ENCODE measurements around the gene TMBIM6.

- TF ChIP-seq POLR2A (conservative IDR thresholded peaks at IDR 0.05) (no peak), NFIX (CRISPR knock-in tag; IDR thresholded peaks at IDR 0.05; ENCODE audit: low read depth) (no peak), JUNB (CRISPR knock-in tag; conservative IDR thresholded peaks at IDR 0.05) (no peak), POLR2AphosphoS5 (IDR thresholded peaks at IDR 0.05; ENCODE audit: control insufficient read depth, insufficient read depth, low read depth, low read length) (no peak), STAG1 (CRISPR knock-in tag; IDR thresholded peaks at IDR 0.05; ENCODE audit: borderline replicate concordance) (no peak), GATAD2B (IDR thresholded peaks at IDR 0.05; ENCODE audit: borderline replicate concordance) (no peak), ZNF143 (CRISPR knock-in tag; IDR thresholded peaks at IDR 0.05) (no peak), ATF3 (IDR thresholded peaks at IDR 0.05) (no peak), ATF3 (CRISPR knock-in tag; conservative IDR thresholded peaks at IDR 0.05) (no peak)
- TF ChIP-seq, protein P1, sequence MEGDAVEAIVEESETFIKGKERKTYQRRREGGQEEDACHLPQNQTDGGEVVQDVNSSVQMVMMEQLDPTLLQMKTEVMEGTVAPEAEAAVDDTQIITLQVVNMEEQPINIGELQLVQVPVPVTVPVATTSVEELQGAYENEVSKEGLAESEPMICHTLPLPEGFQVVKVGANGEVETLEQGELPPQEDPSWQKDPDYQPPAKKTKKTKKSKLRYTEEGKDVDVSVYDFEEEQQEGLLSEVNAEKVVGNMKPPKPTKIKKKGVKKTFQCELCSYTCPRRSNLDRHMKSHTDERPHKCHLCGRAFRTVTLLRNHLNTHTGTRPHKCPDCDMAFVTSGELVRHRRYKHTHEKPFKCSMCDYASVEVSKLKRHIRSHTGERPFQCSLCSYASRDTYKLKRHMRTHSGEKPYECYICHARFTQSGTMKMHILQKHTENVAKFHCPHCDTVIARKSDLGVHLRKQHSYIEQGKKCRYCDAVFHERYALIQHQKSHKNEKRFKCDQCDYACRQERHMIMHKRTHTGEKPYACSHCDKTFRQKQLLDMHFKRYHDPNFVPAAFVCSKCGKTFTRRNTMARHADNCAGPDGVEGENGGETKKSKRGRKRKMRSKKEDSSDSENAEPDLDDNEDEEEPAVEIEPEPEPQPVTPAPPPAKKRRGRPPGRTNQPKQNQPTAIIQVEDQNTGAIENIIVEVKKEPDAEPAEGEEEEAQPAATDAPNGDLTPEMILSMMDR (IDR thresholded peaks at IDR 0.05 in 2 of 3, conservative IDR thresholded peaks at IDR 0.05 in 1 of 3; ENCODE audit: insufficient read depth in 2 of 3, low read depth in 1 of 3, low read length in 3 of 3) = no peak
These were observed 52.3 kb downstream of the TMBIM6 start for GRCh38 chr12:49793620-49794019.

Measured in K562 (cell line).